HG03039 (cell line): ENCODE data around the gene BMP15.

ENCODE experiments used
- ATAC-seq: cut with Tn5 transposase; IDR thresholded peaks from one replicate; pipeline ENCODE4 v1.9.1; 2021; ENCODE audit warnings: mild to moderate bottlenecking, moderate library complexity; ENCODE audit not compliant: unreplicated experiment

The BMP15 gene

DNA sequence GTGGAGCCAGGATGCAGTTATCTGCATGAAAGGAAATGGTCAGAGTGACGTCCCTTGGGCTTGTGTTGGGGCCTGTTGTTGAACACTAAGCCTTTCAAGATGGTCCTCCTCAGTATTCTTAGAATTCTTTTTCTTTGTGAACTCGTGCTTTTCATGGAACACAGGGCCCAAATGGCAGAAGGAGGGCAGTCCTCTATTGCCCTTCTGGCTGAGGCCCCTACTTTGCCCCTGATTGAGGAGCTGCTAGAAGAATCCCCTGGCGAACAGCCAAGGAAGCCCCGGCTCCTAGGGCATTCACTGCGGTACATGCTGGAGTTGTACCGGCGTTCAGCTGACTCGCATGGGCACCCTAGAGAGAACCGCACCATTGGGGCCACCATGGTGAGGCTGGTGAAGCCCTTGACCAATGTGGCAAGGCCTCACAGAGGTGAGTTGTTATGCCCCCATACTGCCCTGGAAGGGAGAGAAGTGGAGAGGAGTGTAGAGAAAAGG is at the start of gene BMP15:
Gene BMP15 (plus strand): TSS at position 51 of the 492 bp plus-strand sequence. CDS start 49 bp downstream, at position 100.
- no peak for ATAC-seq

DNA sequence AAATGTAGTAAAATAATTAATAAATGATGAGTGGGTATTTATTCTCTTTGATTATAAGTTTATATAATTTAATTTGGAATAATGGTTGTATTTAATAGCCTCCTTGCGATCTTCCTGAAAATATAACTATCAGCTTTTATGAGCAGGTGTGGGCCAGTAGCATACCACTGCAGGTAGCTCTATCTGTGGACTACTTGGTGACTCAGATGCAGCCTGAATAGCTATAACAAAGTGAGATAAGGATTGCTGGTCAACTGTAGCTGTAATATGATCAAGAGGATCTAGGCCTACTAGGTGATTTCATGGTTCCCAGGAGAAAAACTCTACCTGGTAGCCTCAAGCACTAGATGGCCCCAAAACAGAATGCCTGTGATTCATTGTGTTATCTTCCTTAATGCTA is 47.1 kb upstream of the BMP15 start:
- ATAC-seq = no peak

DNA sequence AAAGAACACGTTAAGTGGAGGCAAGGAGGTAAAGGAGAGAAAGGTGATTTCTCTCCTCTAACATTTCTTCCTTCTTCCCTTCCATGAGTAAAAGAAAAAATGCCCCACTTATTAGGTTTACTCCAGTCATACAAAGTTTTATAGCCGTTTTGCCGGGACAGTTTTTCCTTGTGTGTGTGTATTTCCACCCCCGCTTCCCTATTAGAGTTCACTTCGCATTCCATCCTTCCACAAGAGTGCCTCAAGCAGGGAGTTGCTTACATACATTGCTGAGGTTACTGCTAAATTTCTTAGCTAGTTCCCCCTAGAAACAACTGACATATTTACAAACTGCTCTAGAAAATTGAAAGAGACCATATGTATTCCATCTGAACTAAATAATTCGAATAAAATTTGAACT is 45.2 kb upstream of the BMP15 start:
- ATAC-seq = no peak

DNA sequence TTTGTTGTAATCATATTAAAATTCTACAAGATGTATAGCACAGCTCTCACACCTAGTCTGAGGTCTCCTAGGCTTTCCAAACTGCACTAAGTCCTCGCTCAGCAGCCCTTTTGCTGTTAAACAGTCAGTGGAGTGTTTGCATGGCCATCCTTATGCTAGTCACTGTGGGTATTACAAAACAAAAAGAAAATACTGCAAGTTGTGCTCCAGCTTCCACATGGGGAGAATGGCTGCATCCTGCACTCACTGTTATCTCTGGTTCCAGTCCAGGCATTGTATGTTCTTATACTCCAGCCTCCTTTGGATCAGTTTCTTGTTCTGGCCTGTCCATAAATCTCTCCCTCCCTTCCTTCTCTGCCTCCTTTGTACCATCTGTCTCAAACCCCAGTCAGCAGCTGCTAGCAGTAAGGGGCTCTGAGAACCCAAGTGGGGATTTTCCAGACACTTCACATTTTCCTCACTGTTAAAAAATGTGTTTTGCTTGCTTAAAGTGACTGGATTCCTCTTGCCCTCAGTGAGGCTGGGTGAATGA is 38.5 kb upstream of the BMP15 start:
- ATAC-seq = no peak

DNA sequence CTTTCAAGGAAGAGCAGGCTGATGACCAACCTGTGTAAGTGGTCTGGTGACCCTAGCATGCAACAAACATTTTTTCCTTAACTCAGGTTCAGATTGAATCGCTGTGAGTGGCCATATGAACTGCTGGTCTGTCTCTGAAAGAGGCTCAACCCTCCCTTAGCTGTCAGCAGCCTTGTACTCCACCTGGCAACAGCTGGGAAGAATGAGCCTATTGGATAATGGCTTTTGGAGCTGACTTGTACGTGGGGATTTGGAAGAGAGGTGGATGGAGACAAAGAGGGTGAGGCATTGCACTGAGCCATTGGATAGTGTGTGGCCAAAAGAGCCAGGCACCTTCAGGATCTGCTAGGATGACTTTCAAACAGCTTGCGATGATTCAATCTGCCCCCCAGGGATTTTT is 35.7 kb upstream of the BMP15 start:
- no peak for ATAC-seq

DNA sequence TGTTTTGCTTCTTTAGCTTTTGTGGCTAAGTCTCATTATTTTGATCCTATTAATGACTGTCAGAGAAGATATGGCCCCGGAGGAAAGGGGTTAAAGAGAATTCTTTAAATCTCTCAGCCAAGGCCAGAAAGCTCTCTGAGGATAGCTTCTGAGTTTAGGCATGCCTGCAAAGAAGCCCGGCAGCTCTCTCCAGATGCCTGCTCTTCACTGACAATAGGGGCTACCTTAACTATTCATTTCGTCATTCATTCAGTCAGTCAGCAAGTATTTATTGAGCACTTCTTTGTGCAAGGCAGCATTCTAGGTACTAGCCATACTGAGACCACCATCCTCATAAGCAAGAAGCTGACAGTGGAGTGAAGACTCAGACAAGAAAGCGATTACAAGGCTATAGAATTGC is 34.0 kb upstream of the BMP15 start:
- ATAC-seq = no peak

DNA sequence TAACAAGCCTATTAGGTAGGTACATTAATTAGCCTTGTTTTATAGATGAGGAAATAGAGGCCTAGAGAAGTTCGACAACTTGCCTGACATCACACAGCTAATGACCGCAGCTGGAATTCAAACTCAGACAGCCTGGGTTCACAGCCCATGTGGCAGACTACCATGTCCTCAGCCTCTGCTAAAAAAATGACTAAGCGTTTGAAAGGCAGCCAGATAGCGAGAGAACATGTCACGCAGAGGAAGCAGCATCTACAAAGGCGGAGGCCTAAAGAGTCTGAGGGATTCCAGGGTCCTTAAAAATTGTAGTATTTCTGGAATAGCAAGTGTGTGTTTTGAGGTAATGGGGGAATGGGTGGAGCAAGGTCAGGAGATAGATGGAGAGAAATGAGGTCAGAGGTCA is 33.2 kb upstream of the BMP15 start:
- no peak for ATAC-seq

DNA sequence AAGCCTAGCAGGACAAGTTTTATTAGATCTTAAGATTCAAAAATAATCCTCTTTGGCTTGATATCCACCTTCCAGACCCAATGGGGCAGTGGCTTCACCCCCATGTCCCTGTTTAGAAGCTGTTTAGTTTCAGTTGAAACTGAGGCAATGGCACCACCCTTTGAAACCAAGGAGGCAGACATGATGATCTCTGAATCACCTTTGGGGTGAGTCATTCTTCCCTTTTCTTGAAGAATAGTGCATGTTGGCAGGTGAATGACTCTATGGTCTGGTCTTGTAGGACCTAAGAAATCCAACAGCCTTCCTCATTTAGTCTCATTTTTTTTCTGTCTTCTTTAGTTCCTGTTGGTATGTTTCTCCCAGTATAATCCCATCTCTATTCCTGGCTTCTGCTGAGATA is 29.5 kb upstream of the BMP15 start:
- no peak for ATAC-seq

DNA sequence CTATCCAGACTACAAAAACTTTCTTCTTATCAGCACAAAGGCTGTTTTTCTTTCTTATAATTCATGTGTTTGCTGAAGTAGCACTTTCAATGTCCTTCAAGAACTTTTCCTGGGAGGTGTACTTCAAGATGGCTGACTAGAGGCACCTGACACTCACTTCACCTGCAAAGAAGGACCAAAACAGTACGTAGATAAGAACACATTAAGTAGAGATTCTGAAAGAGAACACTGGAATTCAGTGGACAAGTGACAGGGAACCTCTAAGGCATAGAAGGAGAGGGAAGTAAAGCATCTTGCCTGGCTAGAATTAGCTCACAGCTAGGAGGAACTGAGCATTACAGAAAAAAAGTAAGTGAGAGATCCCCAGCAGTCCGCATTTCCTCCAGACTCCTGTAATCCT is 21.7 kb upstream of the BMP15 start:
- ATAC-seq = no peak

DNA sequence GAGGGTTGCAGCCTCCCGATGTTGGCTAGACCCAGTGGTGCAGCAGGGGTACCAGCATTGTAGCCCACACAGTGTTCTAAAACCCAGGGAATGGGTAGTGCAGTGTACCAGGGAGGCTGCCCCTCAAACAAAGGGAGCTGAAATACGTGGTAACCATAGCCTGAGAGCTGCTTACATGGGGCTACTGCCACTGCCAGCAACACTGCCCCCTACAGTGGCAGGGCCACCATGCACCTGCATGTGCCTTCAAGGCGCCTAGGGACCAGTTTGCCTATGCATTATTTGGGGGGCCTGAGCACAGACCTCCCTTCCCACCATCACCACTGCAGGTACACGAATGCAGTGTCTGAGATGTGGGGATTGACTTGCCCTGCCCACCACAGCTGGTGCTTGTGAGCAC is 21.0 kb upstream of the BMP15 start:
- ATAC-seq = no peak

DNA sequence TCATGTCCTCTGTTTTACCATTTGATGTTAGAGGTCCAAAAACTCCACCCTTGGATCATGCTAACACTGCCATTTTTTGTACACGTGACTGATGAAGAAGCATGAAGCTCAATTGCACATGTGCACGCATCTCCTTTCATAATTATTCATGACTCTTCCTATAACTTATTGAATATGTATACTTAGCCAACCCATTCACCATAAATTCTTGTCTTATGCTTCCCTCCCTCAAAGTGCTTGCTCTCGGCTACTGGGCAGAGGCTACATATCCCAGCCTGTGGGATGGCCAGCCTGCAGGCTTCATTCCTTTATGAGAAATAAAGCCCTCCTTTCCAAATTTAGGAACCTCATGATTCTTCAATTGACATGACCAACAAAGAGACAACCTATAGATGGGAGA is 17.5 kb upstream of the BMP15 start:
- no peak for ATAC-seq

DNA sequence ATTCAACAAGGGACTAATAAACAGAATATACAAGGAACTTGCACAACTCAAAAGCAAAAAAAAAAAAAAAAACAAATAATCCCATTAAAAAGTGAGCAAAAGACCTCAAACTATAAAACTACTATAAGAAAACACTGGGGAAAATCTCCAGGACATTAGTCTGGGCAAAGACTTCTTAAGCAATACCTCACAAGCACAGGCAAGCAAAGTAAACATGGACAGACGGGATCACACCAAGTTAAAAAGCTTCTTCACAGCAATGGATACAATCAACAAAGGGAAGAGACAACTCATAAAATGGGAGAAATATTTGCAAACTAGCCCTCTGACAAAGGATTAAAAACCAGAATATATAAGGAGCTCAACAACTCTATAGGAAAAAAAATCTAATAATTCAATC is 17.1 kb upstream of the BMP15 start:
- ATAC-seq = no peak

DNA sequence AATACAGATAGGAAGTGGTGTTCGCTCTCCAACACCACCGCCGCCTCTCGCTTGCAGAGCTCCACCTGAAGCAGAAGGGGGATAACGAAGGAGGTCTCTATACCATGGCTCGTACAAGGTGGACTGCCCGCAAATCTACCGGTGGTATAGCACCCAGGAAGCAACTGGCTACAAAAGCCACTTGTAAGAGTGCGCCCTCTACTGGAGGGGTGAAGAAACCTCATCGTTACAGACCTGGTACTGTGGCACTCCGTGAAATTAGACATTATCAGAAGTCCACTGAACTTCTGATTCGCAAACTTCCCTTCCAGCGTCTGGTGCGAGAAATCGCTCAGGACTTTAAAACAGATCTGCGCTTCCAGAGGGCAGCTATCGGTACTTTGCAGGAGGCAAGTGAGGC is 5.2 kb upstream of the BMP15 start:
- ATAC-seq = no peak

DNA sequence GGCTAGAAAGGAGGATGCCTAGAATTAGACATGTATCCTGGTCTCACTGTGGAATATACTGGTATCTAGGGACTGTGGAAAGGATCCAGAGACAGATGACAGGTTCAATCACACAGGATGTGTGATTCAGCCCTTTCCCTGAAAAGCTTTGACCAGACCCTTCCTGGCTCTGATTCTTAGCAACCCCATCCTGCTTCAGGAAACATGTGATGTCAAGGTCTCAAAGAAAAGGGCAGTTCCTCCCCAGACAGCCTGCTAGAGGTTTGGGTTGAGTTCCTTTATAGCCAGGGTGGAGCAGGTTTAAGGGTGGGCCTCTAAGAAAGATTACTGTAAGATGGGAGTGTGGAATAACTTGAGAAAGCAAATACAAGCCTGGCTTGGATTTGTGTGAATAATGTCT is 3.0 kb downstream of the BMP15 start:
- no peak for ATAC-seq

DNA sequence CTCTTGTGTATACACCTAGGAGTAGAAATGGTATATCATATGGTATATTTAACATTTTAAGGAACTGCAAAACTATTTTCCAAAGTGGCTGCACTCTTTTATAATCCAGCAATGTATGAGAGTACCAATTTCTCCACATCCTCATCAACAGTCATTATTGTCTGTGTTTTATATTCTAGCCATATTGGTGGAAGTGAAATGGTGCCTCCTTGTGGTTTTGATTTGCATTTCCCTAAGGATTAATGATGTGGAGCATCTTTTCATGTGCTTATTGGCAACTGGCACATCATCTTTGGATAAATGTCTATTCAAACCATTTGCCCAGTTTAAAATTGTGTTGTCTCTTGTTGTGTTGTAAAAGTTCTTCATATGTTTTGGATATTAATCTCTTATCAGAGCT is 9.6 kb downstream of the BMP15 start:
- ATAC-seq = no peak

DNA sequence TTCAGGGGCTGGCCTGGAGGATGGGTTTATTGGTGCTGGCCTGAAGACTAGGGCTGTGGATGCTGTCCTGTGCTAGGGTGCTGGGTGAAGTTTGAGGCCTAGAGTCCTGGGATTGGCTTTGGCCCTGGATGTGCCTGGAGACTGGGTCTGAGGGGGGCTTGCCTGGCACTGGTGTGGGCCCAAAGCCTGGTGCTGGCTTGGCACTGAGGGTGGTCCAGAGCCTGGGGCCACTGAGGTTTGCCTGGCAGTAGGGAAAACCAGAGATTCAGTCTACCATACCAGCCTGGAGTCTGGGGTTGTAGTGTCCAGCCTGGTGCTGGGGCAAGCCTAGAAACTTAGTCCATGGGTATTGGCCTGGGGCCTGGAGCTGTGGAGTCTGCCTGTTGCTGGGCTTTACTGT is 16.6 kb downstream of the BMP15 start:
- no peak for ATAC-seq

DNA sequence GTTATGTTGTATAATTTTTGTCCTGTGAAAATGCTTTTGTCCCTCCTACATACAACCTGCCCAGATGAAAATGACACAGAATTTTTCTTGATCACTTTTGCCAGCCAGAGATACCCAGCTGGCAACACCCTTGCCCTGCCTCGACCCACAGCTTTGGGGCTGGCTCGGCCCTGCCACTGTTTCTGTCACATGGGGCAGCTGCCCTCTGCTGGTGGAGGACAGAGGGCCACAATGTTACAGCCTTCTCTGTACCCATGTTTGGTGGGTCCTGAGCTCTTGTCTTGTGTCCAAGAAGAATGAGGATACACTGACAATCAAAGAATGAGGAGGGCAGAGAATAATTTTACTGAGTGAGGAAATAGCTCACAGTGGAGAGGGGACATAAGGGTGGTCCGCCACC is 31.1 kb downstream of the BMP15 start:
- ATAC-seq = no peak

DNA sequence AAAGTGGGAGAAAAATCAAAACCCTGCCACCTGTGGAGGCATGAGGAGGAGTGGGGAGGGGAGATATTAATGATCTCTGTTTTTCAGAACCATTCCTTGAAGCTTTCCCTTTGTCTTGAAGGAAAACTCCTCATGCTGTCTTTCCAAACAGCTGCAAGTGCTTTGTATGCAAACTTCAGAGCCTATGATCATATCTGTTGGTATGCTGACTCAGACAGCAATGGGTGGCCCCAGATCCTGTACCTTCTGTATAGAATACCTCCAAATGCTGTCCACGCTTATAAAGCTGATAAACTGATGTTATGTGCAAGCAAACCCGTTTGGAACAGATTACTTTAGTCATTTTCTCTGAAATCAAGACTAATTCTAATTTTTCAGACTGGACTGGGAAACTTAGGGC is 31.9 kb downstream of the BMP15 start:
- ATAC-seq = no peak

DNA sequence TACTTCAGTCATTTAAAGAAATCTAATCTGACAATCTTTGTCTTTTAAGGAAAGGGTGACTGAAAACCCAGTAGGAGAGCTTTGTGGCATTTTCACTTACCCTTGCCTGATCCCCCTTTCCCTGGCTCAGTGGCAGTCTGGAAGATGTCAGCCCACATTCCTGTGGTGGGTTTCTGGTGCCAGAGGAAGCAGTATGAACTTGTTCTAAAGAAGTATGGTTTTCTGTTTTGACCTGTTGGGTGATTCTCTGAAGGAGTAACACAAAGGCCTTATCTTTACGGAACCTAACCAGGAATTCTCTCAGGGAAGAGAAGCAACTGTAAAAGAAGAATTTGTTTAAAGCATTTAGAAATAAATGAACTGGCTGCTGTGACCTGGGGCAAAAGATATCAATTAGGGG is 41.9 kb downstream of the BMP15 start:
- no peak for ATAC-seq

DNA sequence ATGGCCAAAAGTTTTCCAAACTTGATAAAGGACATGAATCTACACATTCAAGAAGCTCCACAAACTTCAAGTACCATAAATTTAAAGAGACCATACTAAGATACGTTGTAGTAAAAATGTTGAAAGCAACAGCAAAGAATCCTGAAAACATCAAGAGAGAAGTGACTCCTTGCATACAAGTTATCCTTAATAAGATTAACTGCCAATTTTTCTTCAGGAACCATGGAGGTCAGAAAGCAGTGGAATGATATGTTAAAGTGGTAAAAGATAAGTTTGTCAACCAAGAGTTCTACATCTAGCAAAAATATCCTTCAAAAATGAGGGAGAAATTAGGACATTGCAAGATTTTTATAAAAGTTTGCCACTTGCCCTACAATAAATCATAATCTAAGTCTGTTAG is 43.3 kb downstream of the BMP15 start:
- ATAC-seq = no peak

DNA sequence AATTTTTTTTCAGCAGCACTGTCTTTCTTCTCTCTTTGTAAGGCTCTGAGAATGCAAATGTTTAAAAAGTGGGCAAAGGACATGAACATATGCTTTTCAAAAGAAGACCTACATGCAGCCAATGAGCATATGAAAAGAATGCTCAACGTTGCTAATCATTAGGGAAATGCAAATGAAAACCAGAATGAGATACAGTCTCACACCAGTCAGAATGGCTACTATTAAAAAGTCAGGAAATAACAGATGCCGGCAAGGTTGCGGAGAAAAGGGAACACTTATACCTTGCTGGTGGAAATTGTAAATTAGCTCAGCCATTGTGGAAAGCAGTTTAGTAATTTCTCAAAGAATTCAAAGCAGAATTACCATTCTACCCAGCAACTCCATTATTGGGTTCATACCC is 51.6 kb downstream of the BMP15 start:
- no peak for ATAC-seq

DNA sequence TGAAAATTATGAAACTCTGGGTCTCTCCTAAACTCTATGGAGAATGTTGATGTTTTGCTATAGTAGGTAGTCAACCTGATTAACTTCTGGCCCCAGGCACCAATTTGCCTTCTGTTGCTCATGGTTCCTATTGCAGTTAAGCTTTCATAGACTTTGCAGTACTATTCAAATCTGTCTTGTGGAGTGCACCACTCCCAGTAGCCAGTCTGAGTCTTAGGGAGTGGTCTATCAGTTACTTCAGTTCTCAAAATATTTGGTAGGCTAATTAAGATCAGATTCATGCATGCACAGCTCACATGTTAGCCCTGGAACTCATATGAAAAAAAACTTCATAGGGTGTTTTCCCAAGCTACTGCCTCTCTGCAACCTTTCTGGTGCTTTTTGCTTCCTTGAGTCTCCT is 53.3 kb downstream of the BMP15 start:
- no peak for ATAC-seq
